GM18870 (cell line): ENCODE measurements around the gene ALKBH5.

ENCODE experiments used
- ATAC-seq: cut with Tn5 transposase; IDR thresholded peaks from one replicate; pipeline ENCODE4 v1.9.1; 2021; ENCODE audit warnings: moderate library complexity; ENCODE audit not compliant: unreplicated experiment

The ALKBH5 gene

DNA sequence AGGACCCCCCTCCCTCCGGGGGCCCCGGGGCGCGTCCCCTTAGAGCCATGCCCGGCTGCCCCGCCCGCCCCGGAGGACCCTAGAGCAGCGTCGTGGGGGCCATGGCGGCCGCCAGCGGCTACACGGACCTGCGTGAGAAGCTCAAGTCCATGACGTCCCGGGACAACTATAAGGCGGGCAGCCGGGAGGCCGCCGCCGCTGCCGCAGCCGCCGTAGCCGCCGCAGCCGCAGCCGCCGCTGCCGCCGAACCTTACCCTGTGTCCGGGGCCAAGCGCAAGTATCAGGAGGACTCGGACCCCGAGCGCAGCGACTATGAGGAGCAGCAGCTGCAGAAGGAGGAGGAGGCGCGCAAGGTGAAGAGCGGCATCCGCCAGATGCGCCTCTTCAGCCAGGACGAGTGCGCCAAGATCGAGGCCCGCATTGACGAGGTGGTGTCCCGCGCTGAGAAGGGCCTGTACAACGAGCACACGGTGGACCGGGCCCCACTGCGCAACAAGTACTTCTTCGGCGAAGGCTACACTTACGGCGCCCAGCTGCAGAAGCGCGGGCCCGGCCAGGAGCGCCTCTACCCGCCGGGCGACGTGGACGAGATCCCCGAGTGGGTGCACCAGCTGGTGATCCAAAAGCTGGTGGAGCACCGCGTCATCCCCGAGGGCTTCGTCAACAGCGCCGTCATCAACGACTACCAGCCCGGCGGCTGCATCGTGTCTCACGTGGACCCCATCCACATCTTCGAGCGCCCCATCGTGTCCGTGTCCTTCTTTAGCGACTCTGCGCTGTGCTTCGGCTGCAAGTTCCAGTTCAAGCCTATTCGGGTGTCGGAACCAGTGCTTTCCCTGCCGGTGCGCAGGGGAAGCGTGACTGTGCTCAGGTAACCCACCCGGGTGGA lies 759 bp downstream of the ALKBH5 start:
- no peak for ATAC-seq

DNA sequence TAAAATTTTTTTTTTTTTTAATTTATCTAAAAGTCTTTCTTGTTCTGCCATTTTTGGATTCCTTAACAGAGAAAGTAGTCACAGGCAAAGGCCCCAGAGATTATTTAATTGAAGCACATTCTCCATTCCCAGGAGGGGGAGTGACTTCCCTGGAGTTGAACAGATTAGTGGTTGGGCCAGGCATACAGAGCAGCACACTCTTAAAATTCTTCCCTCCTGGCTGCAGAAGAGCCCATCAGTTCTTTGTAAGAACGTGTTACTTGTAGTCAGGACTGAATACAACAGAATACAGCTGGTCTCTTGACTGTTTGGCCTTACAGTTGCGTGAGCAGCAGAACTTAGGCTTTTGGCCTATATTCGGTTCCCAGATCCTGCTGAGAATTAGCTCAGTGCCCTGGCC lies 1.8 kb downstream of the ALKBH5 start:
- ATAC-seq, result no peak

DNA sequence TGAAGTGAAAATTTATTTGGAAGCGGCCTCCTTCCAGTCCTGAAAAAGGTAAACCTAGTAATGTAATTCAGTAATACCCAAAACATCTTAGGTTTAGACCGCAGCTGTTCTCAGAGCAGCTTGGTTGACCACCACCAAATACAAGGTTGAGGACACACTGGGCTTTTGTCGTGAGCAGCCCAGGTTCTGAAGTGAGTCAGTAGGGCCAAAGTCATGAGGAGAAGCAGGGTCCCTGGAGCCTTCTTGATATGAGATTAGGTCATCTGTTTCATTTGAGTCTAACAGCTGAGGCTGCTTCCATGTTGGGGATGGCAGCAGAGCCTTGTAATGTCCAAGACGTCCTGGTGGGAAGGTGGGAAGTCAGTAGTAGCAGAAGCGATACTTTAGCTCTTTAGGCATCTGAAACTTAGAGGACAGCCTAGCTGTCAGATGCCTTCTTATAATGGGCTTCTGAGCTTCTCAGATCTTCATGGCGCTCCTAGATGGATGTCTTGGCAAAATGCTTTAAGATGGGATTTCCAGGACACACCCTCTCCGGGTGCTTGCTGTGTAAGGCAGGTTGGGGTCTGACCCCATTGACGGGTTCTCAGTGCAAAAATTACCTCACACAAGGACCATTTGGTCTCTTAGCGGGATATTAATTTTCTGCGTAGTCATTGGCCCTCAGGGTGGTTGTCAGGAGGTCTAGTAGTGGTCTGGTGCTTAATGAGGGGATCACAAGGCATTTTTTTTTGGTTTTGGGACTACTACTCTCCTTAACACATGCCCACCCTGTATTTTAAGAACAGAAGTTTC lies 2.4 kb downstream of the ALKBH5 start:
- no peak for ATAC-seq

DNA sequence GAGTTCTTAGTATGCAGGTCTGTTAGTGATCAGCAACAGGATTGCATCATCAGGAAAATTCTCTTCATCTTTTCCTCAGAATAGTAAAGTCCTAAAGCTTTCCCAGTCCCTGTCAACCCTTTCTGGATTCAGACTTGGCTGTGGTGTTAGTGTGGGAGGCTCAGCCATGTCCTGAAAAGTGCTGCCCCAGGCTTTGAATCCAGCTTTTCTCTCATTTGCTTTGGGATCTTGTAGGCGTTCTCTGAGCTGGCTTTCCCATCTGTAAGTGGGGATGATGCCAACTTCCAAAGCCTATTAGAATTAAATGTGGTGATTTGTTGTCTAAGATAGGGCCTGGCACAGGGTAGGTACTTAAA lies 3.0 kb downstream of the ALKBH5 start:
- ATAC-seq, result no peak

DNA sequence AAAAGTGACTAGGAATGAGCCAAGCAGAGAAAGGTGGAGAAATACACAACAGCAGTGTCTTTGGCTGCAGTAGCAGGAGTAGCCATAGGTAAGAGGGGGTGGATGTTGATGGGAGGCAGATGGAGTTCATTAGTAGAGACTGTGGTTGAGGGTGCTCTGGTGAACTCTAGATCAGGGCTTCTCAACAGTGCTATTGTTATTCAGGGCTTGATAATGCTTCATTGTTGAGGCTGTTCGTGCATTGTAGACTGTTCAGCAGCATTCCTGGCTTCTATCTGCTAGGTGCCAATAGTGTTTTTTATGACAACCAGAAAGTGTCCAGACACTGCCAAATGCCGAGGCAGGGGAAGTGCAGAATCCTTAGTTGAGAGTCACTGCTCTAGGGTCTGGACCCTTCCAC lies 3.6 kb downstream of the ALKBH5 start:
- no peak for ATAC-seq

DNA sequence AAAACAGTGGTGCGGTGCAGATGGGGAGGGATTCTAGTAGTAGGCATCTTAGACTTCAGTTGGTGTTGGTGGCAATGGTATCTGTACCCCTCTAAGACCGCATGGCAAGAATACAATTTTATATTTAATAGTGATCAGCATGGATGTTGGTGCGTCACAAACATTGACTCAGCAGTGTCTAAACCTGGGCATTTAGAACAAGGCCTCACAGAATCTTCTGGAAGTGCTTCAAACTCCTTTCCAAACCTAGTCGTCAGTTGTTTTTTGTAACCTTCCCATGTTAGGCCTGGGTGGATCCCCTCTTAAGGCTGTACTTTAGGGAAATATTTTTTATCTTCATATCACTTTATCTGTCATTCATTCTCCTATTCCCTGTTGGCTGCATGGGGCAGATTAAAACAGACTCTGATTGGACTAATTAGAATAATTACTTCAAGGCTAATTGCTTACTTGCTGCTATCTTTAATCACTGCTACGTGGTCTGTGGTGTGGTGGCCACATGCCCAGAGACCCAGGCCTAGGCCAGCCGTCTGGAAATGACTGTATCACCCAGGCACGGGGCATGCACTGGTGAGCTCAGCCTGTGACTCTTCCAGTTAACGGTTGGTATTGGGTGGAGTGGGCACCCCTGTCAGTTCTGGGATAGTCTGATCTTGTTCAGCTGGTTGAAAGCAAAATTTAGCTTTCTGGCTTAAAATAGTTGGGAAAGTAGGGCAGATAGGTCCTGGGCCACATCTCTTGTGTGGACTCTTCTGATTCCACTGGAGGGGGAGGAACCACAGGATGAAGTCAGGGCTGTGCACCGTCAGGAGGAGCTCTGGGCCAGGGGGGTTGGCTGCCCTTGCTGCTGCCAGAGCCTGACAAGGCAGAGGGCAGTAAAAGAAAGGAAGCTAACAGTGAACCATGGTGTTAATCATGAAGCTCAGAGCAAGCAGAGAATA lies 4.5 kb downstream of the ALKBH5 start:
- no peak for ATAC-seq

DNA sequence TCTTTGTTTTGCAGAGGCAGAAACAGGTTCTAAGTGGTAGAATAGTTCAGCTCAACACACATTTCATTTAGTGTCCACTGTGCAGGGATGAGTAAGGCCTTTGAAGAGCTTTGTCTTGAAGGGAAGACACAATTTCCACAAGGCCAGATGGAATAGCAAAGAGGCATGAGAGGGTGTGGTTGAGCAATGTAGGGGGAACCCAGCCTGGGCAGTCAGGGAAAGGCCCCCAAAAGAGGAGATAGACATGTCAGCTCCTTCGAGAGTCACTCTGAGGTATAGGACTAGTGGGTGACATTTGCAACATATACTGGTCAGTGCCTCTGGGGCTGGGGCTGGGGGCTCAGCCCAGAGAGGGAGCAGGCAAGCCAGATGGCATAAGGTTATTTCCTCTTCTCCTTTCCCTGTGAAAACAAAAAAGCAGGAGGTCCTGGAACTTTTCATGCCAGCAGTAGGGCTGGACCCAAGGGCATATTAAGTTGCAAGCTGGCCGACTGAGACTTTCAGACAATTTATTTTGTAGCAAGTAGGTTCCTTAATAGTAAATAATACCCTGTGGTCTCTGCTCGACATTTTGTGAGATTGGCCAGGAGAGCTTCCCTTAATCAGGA lies 7.1 kb downstream of the ALKBH5 start:
- no peak for ATAC-seq

DNA sequence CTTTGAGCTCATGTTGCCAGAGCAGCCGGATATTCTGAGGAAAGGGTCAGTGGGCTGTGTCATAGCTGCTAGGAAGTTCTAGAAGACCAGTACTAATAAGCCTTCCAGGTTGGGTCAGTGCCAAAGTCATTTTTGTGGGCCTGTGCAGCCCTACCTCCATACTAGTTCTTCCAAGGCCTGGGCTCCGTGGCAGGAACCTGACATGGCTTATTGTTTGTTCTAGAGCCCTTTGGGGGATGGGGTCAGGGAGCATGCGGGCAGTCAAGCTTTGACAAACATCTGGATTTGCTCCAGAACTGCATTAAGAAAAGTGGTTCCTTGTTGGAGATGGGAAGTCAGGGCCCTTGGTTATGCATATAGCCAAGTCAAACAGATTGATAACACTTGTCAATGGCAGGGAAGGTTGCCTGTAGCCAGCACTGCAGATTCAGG lies 7.6 kb downstream of the ALKBH5 start:
- no peak for ATAC-seq

DNA sequence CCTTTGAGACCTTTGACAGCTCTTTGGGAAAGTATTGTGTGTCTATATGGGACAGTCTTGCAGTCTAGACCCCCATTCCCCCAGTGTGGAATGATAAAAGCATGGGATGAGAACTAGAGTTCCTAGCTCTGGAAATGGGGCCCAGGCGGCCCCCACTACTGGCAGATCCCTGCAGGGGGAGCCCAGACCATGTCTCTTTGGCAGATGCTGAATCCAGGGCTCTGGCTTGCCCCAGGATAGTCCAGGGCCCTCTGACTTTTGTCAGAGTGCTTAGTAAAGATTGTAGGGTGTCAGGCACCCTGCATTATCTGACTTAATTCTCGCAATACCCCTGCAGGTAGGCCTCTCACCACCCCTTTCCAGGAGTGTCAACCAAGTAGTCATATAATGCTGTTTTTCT lies 8.3 kb downstream of the ALKBH5 start:
- ATAC-seq, result no peak

DNA sequence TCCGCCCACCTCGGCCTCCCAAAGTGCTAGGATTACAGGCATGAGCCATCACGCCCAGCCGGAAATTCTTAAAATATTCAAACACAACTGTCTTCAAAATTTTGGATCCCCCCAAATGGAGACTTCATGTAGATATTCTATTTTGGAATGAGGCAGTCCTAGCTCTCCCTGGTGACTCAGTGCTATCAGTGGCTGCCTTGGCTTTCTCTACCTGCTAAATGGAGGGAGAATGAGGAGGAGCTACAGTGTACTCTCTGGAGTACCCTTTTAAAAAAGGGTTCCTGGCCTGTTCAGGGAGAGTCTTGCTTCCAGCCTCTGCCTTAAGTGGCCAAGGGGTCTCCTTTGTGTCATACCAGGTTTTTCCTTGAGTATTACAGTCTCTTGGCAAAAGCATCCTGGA lies 10.8 kb downstream of the ALKBH5 start:
- no peak for ATAC-seq

DNA sequence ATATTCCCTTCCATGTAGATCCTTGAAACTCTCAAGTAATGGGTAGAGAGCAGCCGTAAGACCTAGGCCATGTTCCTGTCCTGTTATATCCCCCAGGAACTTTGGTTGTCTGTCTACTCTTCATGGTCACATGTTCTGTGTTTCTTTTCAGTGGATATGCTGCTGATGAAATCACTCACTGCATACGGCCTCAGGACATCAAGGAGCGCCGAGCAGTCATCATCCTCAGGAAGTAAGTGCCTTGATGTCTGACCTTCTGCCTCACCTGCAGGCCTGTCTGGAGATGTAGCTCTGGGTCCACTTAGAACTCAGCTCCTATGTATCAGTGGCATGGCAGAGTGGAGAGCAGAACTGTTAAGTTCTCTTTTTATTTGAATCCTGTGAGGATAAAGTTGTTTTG lies 11.2 kb downstream of the ALKBH5 start:
- no peak for ATAC-seq

DNA sequence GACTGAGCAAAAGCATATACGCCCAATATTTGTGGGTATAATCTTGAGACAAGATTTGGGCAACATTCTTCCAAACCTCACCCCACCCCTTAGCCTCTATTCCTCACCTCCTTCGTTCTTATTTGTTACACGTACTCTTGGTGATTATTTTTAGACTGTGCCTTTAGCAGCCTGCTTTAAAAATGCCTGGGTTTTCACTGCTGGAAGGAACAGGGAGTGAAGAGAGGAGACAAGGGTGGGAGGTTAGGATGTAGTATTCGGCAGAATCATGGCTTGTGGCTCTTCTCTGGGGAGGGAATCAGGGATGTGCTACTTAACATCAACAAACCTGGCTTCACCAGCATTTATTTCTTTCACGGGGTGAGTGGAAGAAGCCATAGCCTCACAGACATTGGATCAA lies 11.6 kb downstream of the ALKBH5 start:
- ATAC-seq, result no peak

DNA sequence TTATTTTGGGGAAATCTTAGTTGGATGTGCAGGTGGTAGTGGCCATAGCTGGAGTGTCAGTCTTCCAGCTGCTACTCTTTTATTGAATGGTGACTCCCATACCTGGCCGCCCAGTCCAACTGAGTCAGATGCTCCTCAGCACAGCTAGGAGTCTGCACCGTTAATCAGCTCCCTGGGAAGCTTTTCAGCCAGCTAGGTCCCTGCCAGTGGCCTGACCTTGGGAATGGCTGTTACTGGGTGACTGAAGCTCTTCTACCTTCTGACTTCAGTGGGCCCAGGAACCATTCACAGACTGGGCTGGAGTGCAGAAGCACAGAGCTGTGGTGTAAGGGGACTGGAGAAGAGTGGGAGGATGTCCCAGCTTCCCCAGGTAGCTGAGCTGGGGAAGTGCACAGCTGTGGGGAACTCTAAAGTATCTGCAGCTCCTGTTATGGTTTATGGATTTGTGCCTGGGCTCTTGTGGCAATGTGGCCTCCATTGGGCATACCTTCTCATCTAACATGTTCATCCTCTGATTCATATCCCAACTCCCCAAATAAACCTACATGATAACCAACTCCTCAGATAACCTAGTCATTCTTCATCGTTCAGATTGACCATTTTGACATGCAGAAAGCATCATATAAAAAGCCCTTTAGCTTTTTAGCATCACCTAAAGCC lies 14.0 kb downstream of the ALKBH5 start:
- ATAC-seq, result no peak

DNA sequence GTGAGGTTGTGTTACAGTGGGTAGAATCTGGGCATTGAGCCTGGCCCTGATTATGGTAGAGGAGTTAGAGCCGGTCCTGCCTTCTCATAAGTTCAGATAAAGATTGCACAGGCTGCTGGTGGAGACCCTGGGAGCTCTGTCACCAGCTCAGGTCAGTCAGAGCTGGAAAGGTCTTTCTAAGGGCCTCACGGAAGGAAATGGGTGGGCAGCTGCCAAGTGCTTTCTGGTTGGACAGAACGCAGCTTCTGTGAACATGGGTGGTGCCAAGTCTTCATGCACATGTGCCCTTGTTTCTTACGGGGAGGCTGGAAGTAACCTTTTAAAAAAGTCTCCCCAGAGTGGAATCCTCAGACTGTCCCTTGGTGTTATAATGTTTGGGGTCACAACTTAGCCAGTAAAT lies 14.9 kb downstream of the ALKBH5 start:
- ATAC-seq, result no peak

DNA sequence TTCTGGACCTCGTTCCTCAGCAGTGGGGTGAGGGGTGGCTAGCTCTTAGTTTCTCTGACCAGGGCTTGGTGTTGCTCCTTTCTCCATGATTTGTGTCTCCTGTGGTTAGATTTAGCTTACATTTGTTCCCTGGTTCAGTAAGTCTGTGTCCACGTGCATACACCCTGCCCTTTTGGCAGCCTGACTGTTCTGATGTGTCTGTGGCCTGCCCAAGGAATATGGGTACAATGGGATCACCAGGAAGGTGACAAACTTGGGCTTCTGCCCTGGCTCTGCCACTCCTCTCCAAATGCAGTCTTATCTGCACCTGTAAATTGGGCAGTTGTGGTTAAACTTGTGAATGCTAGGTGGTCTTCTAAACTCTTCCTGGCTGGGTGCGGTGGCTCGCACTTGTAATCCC lies 17.5 kb downstream of the ALKBH5 start:
- no peak for ATAC-seq

DNA sequence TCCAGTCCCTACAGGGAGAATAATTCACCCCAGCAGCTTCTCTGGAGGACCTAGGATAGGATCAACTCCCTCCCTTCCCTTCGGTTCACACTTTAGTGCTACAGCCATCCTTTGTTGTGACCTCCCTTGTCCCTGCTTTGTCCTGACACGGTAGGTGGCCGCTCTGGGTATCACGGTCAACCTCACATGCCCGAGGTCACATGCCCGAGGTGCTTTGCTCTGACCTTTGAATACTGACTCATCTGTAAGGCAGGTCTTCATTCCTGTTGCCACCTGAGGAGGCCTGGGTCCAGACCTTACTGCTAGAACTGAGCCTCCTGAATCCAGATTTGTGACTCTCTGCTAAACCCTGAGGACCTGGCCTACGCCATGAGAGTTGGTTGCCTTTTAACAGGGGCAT lies 19.7 kb downstream of the ALKBH5 start:
- ATAC-seq, result no peak

DNA sequence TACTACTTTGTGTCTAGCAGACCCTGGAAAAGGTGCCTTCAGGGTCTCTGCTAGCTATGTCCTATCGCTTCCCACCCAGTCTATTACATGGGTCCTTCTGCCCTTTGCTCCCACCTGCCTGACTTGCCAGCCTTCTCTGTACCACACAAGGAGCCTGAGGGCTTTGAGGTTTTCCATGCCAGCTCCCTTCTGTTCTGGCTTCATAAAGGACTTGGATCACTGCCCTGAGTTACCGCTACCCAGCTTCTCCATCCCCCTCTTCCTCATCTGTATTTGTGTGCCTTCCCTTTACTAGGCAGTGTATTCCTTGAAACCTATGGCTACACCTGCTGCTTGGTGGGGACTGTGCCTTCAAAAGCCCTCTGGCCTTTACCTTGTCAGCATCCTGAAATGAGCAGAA lies 22.2 kb downstream of the ALKBH5 start:
- ATAC-seq, result no peak

DNA sequence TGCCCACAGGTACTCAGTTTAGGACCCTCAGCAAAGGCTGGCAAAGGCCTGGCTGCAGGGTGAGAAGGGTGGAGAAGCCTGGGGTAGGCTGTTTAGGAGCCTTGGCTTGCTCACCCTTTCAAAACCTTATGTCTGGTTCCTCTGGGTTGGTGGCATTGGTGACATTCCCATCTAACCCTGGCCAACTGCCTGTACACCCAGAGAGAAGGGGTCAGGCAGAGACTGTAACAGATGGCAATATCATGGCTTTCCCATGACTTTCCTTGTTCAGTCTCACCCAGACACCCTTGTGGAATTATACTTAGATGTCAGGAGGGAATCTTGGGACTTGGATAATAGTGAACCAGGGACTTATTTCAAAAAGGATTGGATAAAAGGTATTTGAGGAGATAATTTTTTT lies 23.3 kb downstream of the ALKBH5 start:
- ATAC-seq, result no peak

DNA sequence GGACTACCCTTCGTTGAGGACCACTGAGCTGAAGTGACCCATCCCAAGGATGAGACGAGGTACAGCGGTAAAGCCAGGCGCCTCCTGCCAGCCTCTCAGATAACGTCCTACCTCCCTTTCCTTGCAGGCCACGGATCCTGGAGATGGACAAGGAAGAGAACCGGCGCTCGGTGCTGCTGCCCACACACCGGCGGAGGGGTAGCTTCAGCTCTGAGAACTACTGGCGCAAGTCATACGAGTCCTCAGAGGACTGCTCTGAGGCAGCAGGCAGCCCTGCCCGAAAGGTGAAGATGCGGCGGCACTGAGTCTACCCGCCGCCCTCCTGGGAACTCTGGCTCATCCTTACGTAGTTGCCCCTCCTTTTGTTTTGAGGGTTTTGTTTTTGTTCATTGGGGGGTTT lies 24.5 kb downstream of the ALKBH5 start:
- no peak for ATAC-seq

DNA sequence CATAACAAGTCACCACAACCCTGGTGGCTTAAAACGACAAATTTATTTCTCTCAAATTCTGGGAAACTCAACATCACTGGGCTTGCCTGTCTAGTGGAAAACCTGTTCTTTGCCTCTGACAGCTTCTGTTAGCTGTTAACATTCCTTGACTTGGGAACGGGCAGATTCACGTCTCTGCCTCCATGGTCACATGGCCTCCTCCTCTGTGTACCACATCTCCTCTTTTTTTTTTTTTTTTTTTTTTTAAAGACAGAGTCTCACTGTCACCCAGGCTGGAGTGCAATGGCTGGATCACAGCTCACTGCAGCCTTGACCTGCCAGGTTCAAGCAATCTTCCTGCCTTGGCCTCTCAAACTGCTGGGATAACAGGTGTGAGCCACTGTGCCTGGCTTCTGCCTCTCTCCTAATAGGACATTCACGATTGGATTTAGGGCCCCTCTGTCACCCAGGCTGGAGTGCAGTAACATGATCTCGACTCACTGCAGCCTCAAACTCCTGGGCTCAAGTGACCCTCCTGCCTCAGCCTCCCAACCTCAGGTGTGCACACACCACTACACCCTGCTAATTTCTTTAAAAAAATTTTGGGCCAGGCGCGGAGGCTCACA lies 30.1 kb downstream of the ALKBH5 start:
- ATAC-seq, result no peak
